ENCODE data around the gene ZNF688. TPM values are rescaled to one million over a fixed set of nuclear protein-coding genes. Genes with fewer than 3 reads are reported as not detected.

The ZNF688 gene
- total and polyA plus RNA-seq, 2 of the 8 experiments (the other 6 are each of a cell fraction or from before 2014, with no cell fraction given), result 2.7 to 3.5 TPM

DNA sequence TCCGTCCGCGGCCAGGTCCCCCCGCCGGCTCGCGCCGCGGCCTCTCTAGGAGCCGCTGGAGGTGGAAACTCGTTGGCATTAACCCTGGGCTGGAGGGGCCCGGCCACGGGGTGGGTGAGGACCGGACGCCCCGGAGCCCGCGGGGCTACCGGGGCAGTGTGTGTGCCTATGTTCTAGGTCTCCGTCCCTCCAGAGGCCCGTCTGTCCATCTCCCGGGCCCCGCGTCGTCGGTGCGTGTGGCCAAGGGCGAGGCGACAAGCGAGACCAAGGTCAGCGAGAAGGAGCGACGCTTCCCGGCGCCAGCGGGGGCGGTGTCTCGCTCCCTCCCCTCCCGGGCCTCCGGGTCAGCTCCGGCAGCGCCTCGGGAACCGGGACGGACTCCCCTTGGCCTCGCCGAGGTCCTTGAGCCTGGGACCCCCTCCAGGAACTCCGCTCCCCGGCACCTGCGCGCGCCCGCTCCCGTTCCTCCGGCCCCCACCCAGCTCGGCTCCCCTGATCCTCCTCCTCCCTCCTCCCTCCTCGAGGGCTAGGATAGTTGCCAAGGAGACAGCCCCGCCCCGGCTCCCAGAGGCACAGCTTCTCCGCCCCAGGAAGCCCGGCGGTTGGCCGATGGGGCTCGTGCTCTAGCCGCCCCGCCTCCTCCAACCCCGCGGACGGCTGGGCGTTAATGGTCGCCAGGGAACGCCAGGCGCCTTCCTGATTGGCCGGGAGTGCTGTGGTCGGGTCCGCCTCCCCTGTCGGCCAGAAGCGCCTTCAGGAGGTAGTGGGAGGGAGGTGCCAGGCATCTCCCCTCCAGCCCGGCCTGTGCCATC lies 44.5 kb downstream of the ZNF688 start (continued):
- TF ChIP-seq, protein P1, sequence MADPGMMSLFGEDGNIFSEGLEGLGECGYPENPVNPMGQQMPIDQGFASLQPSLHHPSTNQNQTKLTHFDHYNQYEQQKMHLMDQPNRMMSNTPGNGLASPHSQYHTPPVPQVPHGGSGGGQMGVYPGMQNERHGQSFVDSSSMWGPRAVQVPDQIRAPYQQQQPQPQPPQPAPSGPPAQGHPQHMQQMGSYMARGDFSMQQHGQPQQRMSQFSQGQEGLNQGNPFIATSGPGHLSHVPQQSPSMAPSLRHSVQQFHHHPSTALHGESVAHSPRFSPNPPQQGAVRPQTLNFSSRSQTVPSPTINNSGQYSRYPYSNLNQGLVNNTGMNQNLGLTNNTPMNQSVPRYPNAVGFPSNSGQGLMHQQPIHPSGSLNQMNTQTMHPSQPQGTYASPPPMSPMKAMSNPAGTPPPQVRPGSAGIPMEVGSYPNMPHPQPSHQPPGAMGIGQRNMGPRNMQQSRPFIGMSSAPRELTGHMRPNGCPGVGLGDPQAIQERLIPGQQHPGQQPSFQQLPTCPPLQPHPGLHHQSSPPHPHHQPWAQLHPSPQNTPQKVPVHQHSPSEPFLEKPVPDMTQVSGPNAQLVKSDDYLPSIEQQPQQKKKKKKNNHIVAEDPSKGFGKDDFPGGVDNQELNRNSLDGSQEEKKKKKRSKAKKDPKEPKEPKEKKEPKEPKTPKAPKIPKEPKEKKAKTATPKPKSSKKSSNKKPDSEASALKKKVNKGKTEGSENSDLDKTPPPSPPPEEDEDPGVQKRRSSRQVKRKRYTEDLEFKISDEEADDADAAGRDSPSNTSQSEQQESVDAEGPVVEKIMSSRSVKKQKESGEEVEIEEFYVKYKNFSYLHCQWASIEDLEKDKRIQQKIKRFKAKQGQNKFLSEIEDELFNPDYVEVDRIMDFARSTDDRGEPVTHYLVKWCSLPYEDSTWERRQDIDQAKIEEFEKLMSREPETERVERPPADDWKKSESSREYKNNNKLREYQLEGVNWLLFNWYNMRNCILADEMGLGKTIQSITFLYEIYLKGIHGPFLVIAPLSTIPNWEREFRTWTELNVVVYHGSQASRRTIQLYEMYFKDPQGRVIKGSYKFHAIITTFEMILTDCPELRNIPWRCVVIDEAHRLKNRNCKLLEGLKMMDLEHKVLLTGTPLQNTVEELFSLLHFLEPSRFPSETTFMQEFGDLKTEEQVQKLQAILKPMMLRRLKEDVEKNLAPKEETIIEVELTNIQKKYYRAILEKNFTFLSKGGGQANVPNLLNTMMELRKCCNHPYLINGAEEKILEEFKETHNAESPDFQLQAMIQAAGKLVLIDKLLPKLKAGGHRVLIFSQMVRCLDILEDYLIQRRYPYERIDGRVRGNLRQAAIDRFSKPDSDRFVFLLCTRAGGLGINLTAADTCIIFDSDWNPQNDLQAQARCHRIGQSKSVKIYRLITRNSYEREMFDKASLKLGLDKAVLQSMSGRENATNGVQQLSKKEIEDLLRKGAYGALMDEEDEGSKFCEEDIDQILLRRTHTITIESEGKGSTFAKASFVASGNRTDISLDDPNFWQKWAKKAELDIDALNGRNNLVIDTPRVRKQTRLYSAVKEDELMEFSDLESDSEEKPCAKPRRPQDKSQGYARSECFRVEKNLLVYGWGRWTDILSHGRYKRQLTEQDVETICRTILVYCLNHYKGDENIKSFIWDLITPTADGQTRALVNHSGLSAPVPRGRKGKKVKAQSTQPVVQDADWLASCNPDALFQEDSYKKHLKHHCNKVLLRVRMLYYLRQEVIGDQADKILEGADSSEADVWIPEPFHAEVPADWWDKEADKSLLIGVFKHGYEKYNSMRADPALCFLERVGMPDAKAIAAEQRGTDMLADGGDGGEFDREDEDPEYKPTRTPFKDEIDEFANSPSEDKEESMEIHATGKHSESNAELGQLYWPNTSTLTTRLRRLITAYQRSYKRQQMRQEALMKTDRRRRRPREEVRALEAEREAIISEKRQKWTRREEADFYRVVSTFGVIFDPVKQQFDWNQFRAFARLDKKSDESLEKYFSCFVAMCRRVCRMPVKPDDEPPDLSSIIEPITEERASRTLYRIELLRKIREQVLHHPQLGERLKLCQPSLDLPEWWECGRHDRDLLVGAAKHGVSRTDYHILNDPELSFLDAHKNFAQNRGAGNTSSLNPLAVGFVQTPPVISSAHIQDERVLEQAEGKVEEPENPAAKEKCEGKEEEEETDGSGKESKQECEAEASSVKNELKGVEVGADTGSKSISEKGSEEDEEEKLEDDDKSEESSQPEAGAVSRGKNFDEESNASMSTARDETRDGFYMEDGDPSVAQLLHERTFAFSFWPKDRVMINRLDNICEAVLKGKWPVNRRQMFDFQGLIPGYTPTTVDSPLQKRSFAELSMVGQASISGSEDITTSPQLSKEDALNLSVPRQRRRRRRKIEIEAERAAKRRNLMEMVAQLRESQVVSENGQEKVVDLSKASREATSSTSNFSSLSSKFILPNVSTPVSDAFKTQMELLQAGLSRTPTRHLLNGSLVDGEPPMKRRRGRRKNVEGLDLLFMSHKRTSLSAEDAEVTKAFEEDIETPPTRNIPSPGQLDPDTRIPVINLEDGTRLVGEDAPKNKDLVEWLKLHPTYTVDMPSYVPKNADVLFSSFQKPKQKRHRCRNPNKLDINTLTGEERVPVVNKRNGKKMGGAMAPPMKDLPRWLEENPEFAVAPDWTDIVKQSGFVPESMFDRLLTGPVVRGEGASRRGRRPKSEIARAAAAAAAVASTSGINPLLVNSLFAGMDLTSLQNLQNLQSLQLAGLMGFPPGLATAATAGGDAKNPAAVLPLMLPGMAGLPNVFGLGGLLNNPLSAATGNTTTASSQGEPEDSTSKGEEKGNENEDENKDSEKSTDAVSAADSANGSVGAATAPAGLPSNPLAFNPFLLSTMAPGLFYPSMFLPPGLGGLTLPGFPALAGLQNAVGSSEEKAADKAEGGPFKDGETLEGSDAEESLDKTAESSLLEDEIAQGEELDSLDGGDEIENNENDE (IDR thresholded peaks at IDR 0.05; ENCODE audit: insufficient replicate concordance, low read length), result no peak
- TF ChIP-seq SIX5 (IDR thresholded peaks at IDR 0.05; ENCODE audit: low read depth, low read length) (no peak), YY1 (IDR thresholded peaks at IDR 0.05; ENCODE audit: low read depth, low read length) (peak; percentile 49), SIRT6 (IDR thresholded peaks at IDR 0.05; ENCODE audit: low read length) (no peak), KDM5A (IDR thresholded peaks at IDR 0.05; ENCODE audit: low read length) (no peak), GTF2F1 (IDR thresholded peaks at IDR 0.05; ENCODE audit: borderline replicate concordance, low read depth, low read length) (no peak), SP4 (IDR thresholded peaks at IDR 0.05; ENCODE audit: low read length) (no peak), CHD2 (IDR thresholded peaks at IDR 0.05; ENCODE audit: low read length) (peak; percentile 44; the same call in 1 of the 2 replicates), POLR2AphosphoS5 (IDR thresholded peaks at IDR 0.05; ENCODE audit: low read depth, low read length) (peak; percentile 76; the same call in 1 of the 2 replicates), ASH2L (IDR thresholded peaks at IDR 0.05; ENCODE audit: low read length) (peak; percentile 58), RBBP5 (IDR thresholded peaks at IDR 0.05; ENCODE audit: borderline replicate concordance, low read depth, low read length) (peak; percentile 30)

All from H1 (cell line).